SU-DHL-6 (cell line): ENCODE data around the gene ADAMTS8.

ENCODE experiments used
- EZH2phosphoT487 ChIP-seq: fragments of 200-600 bp; sonication (generic), shearing (Covaris generic); conservative IDR thresholded peaks from 2 replicates; pipeline ENCODE4 v1.6.1; 2018; ENCODE audit warnings: mild to moderate bottlenecking, antibody characterized with exemption, low read length, moderate library complexity, mixed read lengths
- TF ChIP-seq, protein P1 (sequence below): fragments of 200-600 bp; sonication (generic); IDR thresholded peaks from one replicate; pipeline ENCODE4 v1.5.1; 2017; ENCODE audit warnings: antibody characterized with exemption, mild to moderate bottlenecking, low read length, moderate library complexity; ENCODE audit not compliant: insufficient read depth, poor library complexity, severe bottlenecking

- TF ChIP-seq, protein P1, sequence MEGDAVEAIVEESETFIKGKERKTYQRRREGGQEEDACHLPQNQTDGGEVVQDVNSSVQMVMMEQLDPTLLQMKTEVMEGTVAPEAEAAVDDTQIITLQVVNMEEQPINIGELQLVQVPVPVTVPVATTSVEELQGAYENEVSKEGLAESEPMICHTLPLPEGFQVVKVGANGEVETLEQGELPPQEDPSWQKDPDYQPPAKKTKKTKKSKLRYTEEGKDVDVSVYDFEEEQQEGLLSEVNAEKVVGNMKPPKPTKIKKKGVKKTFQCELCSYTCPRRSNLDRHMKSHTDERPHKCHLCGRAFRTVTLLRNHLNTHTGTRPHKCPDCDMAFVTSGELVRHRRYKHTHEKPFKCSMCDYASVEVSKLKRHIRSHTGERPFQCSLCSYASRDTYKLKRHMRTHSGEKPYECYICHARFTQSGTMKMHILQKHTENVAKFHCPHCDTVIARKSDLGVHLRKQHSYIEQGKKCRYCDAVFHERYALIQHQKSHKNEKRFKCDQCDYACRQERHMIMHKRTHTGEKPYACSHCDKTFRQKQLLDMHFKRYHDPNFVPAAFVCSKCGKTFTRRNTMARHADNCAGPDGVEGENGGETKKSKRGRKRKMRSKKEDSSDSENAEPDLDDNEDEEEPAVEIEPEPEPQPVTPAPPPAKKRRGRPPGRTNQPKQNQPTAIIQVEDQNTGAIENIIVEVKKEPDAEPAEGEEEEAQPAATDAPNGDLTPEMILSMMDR: no peak
- TF ChIP-seq EZH2phosphoT487: no peak
Observed at GRCh38 chr11:130400781-130401483, 27.5 kb downstream of the ADAMTS8 start.
